GM19238 (cell line): ENCODE results near the gene MOB3B.

Source experiments
- DNase-seq: peaks from one replicate; pipeline ENCODE4 v3.0.0; 2011; ENCODE audit warnings: low spot score; ENCODE audit not compliant: insufficient read length

Gene MOB3B

GRCh38 chr9:27292659-27293405 is 236.8 kb downstream of the MOB3B start:
- no peak for DNase-seq

GRCh38 chr9:27291292-27291691 is 238.3 kb downstream of the MOB3B start:
- no peak for DNase-seq

- no peak for DNase-seq
Observed at GRCh38 chr9:27282269-27282668, 247.3 kb downstream of the MOB3B start.

- DNase-seq: no peak
Observed at GRCh38 chr9:27280860-27281259, 248.8 kb downstream of the MOB3B start.

- no peak for DNase-seq
Observed at GRCh38 chr9:27280249-27280648, 249.4 kb downstream of the MOB3B start.

GRCh38 chr9:27279611-27280010 is 250.0 kb downstream of the MOB3B start:
- no peak for DNase-seq

- DNase-seq: no peak
Observed at GRCh38 chr9:27278374-27278773, 251.2 kb downstream of the MOB3B start.

GRCh38 chr9:27276193-27277030 is 253.2 kb downstream of the MOB3B start:
- peak; percentile 16 for DNase-seq
